ENCODE measurements around the gene MUC5B. TPM values are rescaled to one million over a fixed set of nuclear protein-coding genes. Genes with fewer than 3 reads are reported as not detected.

MUC5B gene
- total and polyA plus RNA-seq, 2 donors (not counting 3 experiments of a cell fraction or from before 2014, with no cell fraction given) = not detected

GRCh38 chr11:1260620-1261019 lies 37.8 kb downstream of the MUC5B start:
- no TSS peak for BruUV-seq (replicated peaks)
- H3K9ac ChIP-seq (replicated peaks; ENCODE audit: extremely low read depth, insufficient read depth, low read length) = no peak overlapping the region
- peaks cover 4% of the 10 kb centered on the region for H3K4me1 ChIP-seq (ENCODE audit: control insufficient read depth, extremely low read depth, insufficient read depth, low read length)
- no peak for FAIRE-seq
- no peaks in the 10 kb centered on the region for H3K79me2 ChIP-seq (ENCODE audit: control insufficient read depth, insufficient read depth, low read length)
- dilution Hi-C loops (cut with MboI; ENCODE audit: extremely low pct_ligation_motif_present, low sequenced_read_pairs) (no loop called here), intact Hi-C loops (cut with micrococcal nuclease) (loop anchor here (5.0 kb wide), 2 partner anchors 127 to 312 kb away; partner anchors contain the start of genes BRSK2 and DUSP8)
- no peaks in the 10 kb centered on the region for H3K9me1 ChIP-seq (replicated peaks; ENCODE audit: control insufficient read depth, extremely low read depth, insufficient read depth, low read length)
- H3K27me3 ChIP-seq (ENCODE audit: control insufficient read depth in 2 of 2, insufficient read depth in 2 of 2, low read length in 2 of 2) = no peaks in the 10 kb centered on the region
- no peaks in the 10 kb centered on the region for H3K36me3 ChIP-seq (ENCODE audit: control insufficient read depth in 2 of 2, extremely low read depth in 1 of 2, insufficient read depth in 2 of 2, low read length in 2 of 2)
- no peak overlapping the region for H3K4me3 ChIP-seq (replicated peaks in 1 of 3; ENCODE audit: insufficient read depth in 1 of 3, low read depth in 1 of 3, low read length in 3 of 3)
- H3K9me3 ChIP-seq (replicated peaks; ENCODE audit: control insufficient read depth, insufficient read depth, low read length) = no peaks in the 10 kb centered on the region
- H3K27ac ChIP-seq (ENCODE audit: insufficient read depth, low read depth, low read length) = no peak overlapping the region
- POLR2A ChIA-PET = no interaction called here
- H4K20me1 ChIP-seq (replicated peaks; ENCODE audit: control insufficient read depth, extremely low read depth, insufficient read depth, low read length) = no peaks in the 10 kb centered on the region
- TF ChIP-seq EZH2 (IDR thresholded peaks at IDR 0.05; ENCODE audit: borderline replicate concordance, low read depth, low read length, severe bottlenecking) (no peak), POLR2AphosphoS5 (IDR thresholded peaks at IDR 0.05; ENCODE audit: insufficient read depth, low read depth, low read length) (no peak), MYC (IDR thresholded peaks at IDR 0.05; ENCODE audit: low read depth, low read length) (no peak), CTCF (IDR thresholded peaks at IDR 0.05; ENCODE audit: extremely low read depth in 1 of 2, insufficient read depth in 1 of 2, low read depth in 1 of 2, low read length in 2 of 2) (no peak), GATA2 (IDR thresholded peaks at IDR 0.05; ENCODE audit: insufficient read depth, insufficient read length, low read depth, low read length) (no peak), POLR2A (IDR thresholded peaks at IDR 0.05; ENCODE audit: low read depth, low read length) (no peak), FOS (IDR thresholded peaks at IDR 0.05; ENCODE audit: borderline replicate concordance, insufficient read depth, low read length) (no peak), JUN (IDR thresholded peaks at IDR 0.05; ENCODE audit: borderline replicate concordance, insufficient read depth, insufficient read length, low read depth) (no peak)
- TF ChIP-seq, protein P1, sequence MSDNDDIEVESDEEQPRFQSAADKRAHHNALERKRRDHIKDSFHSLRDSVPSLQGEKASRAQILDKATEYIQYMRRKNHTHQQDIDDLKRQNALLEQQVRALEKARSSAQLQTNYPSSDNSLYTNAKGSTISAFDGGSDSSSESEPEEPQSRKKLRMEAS (IDR thresholded peaks at IDR 0.05; ENCODE audit: insufficient read depth, insufficient read length) = no peak
- H3K4me2 ChIP-seq (ENCODE audit: insufficient read depth, low read length) = no peak overlapping the region
- DNase-seq (ENCODE audit: low read depth, low spot score) = no peak
- CTCF ChIA-PET = no interaction called here
- no peak overlapping the region for H2AFZ ChIP-seq (ENCODE audit: low read depth, low read length)

Measured in endothelial cell of umbilical vein (primary cell).